ENCODE measurements around the gene CIB4.

DNA sequence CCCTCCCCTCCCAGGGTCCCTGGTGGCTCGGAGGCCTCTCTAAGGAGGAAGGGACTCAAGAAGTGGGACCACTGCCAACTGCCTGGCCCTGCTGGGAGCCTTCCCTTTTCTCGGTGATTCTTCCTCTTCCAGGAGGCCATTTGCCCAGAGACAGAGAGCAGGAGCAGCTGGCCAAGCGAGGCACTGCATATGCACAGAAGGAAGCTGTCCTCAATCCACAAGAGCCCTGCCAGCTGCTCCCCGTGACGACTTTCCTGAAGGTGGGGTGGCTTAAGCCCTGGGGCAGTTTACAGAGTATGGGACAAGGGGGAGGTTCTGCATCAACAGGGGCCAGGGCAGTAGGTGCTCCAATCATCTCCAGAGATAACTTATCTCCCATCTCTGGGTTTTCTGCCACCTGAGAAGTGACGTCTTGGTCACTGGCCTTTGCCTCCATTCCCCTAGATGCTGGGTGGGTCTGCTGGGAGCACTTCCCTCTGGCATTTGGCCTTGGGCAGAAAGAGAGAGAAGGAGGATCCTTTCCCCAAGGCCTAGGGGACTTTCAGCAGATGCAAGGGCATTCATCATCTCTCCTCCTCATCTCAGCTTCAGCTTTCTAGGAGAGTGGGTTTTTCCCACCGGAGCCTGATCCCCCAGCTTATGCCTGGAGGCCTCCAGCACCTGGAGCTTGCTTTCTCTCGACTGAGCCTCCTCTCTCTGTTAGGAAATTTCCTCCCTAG is 28.5 kb downstream of the CIB4 start:
- TF ChIP-seq, protein P1, sequence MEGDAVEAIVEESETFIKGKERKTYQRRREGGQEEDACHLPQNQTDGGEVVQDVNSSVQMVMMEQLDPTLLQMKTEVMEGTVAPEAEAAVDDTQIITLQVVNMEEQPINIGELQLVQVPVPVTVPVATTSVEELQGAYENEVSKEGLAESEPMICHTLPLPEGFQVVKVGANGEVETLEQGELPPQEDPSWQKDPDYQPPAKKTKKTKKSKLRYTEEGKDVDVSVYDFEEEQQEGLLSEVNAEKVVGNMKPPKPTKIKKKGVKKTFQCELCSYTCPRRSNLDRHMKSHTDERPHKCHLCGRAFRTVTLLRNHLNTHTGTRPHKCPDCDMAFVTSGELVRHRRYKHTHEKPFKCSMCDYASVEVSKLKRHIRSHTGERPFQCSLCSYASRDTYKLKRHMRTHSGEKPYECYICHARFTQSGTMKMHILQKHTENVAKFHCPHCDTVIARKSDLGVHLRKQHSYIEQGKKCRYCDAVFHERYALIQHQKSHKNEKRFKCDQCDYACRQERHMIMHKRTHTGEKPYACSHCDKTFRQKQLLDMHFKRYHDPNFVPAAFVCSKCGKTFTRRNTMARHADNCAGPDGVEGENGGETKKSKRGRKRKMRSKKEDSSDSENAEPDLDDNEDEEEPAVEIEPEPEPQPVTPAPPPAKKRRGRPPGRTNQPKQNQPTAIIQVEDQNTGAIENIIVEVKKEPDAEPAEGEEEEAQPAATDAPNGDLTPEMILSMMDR (IDR thresholded peaks at IDR 0.05): no peak
- TF ChIP-seq POLR2A (IDR thresholded peaks at IDR 0.05): no peak
